ENCODE data around the gene TRAF5.

TRAF5 gene

DNA sequence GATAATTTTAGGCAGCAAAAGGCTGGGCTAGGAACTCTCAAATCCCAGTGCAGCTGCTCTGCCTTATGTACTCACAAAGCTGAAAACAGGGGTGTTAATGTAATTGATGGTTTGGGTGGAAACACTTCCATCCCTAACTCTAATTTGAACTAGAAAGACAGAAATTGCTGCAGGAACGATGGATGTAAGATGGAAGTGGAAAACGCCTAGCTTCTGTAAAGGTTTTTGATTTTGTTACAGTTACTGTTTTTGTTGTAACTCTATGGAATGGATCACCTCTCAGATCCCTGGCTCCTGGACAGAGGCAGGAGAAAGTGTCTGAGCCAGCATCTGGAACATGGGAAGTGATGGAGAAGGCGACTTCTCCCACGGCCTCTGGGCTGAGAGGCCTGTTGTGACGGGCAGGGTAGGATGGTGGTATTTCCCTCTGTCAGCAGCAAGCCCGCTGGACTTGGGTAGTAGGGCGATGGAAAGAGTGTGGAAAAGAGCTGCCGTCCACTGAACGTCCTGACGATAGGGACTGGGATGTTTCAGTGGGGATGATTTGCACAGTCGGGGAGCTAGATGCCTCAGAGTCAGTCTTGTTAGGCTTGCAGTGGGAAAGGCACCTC is 1.6 kb downstream of the TRAF5 start:
- no peak for DNase-seq (ENCODE audit: low read depth)

DNA sequence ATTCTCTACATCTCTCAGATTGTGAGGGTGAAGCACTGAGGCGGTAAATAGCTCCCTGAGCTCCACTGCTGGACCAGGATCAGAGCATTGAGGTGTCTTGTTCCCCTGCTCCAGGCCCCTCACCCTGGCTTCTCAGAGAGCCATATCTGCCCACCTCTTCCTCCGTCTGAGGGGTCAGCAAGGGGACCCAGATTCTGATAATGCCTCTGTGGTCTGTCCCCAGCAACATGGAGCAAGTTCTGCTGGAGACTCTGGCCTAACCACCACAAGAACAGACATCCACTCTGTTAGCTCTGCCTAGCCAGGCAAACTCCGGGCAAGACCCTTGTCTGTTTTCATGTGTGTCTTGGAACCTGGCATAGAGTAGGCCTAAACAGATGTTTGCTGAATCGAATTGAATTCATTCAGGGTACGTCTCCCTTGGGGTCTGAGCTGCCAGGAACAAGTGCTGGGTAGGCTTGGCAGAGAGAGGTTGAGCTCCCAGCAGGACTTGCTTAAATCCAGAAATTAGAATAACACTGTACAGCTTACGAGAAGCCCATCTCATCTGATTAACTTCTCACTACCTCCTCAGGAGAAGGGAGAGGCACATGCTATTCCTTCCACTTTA is 2.3 kb downstream of the TRAF5 start:
- DNase-seq (ENCODE audit: low read depth), result no peak

DNA sequence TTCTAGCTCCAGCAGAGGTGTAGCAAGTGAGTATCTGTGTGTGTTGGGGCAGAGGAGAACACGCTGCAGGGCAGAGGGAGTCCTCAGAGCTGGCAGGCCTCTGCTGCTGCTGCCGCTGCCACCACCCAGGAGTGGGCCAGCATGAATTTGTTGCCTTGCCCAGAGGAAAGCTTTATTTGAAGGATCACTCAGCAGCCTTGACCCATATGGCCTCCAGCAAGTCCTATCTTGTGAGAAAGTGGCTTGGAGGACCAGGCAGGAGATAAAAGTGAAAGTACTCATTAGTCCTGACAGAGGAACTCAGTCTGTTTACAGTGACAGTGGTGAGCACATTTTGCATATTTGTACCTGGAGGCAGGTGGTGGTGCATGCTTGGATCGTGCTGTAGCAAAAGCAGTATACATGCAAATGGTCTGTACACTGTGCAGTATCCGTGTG is 3.1 kb downstream of the TRAF5 start:
- no peak for DNase-seq (ENCODE audit: low read depth)

DNA sequence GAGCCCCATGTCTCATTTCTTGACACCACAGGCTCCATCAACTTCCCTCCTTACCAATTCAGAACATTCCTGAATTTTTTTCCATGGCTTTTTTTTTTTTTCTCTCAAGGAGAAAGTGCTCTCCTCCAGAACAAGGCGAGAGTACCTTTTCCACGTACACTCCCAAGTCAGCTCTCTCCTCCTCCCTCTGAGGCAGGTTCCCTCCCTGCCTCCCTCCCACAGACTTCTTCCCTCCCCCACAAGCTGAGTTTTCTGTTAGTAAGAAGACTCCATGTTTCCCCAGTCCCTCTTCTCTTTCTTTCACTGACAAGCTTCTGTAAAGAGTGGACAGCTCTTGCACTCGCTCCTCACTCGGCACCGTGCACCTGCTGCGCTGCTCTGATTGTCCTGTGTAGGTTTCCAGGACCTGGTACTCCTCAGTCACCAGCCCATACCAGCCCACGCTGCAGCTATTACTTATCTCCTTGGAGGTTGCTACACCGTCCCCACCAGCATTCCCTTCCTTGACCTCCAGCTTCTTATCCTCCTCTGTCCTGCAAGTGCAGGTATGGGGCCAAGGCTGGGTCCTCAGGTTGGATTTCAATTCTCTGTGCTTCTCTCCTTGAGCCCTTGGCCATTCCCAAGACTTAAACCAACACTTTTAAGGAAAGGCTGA is 3.8 kb downstream of the TRAF5 start:
- no peak for DNase-seq (ENCODE audit: low read depth)

DNA sequence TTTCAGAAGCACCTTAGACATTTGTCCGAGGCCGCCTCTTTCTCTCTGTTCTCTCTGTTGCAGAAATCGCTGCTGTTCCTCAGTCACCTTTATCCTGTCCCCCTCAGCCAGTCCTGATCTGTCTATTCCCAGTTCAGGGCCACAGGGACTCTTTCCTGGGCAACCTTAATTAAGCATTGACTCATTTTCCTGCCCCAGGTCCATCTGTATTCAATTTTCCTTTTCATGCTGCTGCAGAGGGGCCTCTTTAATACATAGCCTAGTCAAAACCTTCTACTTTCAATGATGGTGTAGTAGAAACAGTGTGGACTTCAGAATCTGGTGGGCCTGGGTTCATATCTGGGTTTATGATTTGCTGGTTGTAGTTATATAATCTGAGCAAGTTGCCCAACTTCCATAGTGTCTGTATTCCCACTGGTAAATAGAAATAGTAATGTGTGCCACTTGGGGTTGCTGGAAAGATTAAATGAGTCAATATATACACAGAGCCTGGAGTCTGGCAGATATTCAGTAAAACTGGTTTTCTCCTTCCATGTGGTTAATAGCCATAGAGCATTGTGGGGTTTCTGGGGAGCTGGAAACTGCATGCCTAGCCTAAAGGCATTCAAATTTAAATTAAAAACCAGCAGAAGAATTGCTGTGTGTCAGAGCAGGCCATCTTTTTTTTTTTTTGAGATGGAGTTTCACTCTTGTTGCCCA is 4.5 kb downstream of the TRAF5 start:
- DNase-seq (ENCODE audit: low read depth), result no peak

DNA sequence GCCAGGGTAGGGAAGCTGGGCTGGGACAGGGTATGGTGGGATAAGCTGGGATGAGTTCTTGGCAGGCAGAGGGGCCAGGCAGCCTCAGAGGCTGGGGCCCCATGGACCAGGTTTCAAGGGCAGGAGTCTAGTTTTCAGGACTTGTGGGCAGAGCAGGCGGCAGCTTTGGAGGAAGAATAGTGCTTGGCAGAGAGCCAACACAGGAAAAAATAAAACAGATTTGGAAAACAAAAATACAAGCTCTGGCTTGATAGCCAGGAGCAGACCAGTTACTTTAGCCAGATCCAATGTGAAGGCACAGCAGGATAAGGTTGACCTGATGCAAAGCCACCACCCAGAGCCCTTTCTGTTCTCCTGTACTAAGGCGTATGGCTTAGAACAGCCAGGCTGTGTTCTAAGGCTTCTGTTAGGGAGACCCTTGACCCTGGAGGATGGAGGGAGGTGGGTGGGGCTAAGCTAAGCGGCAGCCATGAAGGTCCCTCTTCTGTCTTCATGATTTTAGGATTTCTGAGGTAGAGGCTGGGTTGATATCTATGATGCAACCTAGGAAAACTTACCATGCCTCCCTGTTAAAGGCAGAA is 5.5 kb downstream of the TRAF5 start:
- DNase-seq (ENCODE audit: low read depth), result no peak

DNA sequence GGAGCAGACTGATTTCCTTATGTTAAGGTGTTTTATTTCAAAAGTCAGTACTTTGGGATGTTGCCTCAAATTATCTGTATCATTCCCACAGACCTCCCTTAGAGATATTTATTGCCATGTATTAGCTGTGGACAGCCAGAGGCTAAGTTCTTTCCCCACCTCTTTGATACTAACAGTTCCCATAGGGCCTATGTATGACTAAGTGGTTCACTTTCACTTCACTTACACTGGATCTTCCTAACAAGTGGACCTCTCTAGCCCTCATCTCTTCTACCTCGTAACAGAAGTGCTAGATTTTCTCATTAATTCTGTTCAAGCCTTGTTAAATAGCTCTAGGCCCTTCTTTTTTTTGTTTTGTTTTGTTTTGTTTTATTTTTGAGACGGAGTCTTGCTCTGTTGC is 6.2 kb downstream of the TRAF5 start:
- no peak for DNase-seq (ENCODE audit: low read depth)

DNA sequence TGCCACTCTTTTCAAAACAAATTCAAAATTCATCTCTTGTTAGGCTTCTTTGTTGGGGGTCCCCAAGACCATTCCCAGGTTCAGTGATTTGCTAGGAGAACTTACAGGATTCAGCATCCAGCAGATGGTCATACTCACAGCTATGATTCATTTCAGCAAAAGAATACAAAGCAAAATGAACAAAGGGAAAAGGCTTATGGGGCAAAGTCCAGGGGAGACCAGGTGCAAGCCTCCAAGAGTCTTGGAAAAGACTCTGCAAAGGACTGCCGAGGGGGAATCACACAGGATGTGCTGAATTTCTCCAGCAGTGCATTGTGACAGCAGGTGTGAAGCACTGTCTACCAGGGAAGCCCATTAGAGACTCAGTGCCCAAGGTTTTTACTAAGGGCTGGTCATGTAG is 7.3 kb downstream of the TRAF5 start:
- DNase-seq (ENCODE audit: low read depth), result no peak

DNA sequence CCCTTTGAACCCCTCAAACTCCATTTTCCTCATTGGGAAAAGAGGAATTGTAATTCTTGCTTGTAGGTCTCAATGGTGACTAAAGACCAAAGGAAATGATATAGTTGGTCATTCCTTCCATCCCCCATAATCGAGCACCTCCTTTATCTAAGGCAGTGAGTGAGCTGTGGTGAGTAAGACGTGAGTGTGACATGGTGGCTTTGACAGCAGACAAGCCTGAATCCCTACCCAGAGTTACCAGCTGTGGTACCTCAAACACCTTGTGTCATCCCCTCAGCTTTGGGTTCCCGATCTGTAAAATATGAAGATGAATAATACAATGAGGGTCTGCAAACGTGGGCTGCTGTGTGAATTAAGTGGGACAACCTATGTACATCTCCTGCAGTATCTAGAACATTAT is 8.4 kb downstream of the TRAF5 start:
- DNase-seq (ENCODE audit: low read depth), result no peak

DNA sequence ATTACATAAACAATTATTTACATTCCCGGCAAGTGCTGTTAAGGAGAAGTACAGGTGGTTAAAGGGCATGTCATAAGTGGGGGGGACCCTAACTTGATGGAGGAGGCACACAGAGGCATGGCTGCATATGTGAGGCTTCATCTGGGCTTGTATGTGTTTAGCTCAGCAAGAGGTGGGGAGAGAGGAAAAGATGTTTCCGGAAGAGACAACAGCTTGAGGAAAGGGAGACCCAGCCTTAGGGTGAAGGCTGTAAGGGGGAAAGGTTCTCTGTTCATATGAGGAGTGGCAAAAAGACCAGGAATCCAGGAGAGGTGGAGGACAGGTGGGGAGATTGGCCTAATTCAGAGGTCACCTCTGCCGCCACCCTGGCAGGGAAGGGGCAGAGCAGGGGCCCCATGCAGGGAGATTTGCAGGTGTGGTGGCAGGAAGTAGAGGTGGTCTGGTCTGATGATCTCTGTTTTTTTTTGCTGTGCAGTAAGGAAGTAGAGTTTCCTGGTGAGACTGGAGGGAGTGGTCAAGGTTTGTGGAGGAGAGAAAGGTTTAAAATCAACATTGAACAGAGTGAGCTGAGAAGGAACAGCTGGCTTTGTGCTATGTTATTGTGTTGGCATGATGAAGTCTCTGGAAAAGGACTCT is 9.0 kb downstream of the TRAF5 start:
- no peak for DNase-seq (ENCODE audit: low read depth)

DNA sequence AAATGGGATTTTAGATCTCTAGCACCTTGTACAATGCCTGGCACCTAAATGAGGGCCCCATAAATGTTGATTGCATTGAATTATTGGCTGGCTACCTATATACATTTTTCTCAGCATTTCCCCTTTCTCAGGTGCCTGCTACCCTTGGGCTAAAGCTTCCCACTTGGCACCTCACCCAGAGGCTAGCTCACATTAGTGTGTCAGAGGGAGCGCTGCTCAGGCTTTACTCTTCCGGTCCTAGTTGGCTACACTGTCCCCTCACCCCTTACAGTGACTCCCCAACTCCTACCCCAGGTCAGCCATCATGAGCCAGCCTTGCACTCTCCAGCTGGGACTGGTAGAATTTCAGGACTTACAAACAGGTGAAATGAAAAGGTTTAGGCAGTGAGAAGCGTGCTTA is 9.5 kb downstream of the TRAF5 start:
- no peak for DNase-seq (ENCODE audit: low read depth)

DNA sequence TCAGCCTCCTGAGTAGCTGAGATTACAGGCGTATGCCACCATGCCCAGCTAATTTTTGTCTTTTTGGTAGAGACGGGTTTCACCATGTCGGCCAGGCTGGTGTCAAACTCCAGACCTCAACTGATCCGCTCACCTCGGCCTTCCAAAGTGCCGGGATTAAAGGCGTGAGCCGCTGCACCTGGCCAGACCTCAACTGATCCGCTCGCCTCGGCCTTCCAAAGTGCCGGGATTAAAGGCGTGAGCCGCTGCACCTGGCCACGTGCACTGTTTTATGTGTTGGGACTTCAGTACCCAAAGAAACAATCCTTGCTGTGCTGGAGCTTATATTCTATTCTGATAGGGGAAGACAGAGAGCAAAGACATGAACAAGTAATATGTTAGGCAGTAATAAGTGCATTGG is 10.1 kb downstream of the TRAF5 start:
- DNase-seq (ENCODE audit: low read depth), result no peak

DNA sequence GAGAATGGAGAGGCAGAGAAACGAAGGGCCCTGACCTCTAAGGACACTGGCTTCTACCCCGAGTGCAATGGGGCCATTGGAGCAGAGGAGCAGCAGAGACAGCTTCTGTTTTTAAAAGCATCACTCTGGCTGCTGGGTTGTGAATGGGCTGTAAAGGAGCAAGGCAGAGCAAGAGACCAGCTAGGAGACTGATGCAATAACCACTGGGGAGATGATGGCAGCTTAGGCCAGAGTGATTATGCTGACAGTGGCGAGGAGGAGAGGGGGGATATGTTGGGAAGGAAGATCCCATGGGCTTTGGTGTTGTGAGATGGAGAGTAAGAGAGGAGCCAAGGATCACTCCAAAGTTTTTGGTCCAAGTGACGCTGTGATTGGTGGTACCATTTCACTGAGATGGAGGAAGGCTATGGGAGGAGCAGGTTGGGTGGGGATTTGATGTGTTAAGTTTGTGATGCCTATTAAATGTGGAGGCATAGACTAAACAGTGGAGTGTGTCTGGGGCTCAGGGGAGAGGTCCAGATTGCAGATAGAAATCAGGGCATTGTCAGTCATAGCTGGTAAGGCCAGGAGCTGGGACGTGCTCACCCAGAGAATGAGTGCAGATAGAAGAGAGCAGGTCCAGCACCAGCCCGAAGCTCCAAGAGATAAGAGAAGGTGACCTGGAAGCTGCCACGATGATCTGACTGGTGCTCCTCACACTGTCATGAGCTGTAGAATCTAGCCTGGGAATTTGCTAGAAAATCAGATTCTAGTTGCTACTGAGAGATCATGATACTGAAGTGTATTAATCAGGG is 11.0 kb downstream of the TRAF5 start:
- DNase-seq (ENCODE audit: low read depth), result no peak

DNA sequence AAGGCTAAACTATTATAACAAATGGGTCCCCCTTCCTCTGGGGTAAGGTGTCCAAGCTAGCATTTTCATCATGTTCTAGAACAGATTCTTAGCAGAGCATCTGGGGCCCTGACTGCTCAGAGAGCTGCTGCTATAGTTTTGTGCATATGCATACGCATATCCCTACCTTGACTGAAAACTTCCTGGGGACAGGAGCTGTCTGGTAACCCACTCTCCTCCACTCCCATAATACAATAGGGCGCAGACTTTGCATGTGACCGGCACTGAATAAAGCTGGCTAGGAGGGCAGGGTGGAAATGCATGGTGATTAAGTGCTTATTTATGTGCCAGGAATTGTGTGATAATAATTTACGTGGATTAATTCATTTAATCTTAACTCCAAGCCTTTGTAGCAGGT is 11.6 kb downstream of the TRAF5 start:
- no peak for DNase-seq (ENCODE audit: low read depth)

DNA sequence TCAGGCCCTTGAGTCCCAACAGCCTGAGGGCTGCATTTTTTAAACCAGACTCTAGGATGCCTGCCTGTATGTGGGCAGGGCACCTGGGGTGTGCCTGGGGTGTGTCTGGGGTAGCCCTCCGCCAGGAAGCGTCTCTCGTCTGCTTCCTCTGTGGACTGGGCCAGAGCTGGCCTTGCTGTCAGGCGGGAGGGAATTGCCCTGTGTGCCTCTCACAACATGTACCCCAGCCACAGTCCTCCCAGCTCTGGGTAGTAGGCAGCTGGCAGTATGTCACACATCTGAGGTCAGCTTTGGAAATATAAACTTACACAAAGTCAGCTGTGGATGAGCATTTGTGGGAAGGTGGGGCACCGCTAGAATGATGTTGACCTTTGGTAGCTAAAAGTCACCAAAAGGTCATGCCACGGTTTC is 13.0 kb downstream of the TRAF5 start:
- no peak for DNase-seq (ENCODE audit: low read depth)

DNA sequence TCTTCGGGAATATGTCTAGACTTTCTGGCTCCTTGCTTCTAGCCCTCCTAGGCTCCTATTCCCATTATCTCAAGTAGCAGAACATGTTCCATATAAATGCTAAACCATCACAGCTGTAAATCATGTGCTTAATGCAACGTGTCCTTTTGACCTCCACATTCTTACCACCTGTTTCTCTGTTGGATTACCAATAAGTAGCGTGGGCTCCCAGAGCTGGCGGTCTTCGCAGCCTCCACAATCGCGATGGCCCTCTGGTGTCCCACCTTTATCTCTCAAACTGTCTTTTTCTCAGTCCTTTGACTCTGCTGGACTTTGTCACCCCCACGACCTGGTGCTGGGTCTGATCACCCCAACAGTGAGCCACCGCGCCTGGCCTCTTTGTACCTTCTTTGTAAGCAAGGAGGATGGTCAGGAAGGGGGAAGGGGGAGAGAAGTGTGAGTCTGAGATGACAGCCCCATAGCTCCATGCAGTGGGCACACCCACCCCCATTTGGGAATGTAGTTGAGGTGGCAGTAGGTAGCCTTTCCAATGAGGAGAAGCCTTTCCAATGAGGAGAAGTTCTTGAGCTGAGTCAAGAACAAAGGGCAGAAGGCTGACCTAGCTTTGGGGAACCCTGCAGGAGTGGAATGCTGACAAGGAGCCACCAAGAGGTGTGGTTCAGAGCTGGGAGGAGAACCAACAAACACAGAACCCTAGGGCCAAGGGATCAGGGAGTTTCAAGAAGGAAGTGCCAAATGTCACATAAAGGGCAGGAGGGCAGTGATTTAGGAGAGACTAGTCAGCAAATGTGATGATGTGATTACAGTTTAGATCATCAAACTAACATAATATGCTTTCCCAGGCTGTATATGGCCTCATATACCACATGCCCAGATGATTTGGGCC is 14.2 kb downstream of the TRAF5 start:
- DNase-seq (ENCODE audit: low read depth), result no peak

DNA sequence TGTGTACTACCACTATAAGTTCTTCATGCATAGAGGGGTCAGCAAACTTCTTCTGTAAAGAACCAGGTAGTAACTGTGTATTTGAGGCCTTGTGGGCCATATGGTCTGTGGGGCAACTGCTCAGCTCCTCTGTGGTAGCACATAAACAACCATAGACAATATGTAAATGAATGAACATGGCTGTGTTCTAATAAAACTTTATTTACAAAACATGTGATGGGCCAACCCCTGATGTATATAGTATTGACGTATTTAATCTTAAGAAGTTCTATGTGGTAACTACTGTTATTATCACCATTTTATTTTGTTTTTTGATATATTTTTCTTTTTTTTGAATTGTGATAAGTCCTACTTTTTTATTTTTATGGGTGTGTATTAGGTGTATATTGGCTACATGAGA is 15.4 kb downstream of the TRAF5 start:
- no peak for DNase-seq (ENCODE audit: low read depth)

DNA sequence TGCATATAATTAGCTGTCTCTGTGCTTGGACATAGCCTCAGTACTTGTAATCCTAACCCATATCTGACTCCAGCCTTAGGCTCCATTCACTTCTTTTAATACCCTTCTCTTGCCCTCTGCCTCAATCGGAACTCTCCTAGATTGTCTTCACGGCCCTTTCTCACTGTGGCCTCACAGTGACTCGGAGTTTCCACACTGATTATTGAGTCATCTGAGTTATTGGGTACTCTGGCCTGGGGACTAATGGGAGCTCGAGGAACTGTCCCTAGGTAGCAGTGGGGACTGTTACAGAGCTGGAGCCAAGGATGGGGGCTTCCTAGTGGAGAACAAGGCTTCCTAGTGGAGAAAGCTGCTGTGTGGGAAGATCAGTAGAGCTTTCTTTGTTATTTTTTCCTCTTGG is 17.0 kb downstream of the TRAF5 start:
- no peak for DNase-seq (ENCODE audit: low read depth)

DNA sequence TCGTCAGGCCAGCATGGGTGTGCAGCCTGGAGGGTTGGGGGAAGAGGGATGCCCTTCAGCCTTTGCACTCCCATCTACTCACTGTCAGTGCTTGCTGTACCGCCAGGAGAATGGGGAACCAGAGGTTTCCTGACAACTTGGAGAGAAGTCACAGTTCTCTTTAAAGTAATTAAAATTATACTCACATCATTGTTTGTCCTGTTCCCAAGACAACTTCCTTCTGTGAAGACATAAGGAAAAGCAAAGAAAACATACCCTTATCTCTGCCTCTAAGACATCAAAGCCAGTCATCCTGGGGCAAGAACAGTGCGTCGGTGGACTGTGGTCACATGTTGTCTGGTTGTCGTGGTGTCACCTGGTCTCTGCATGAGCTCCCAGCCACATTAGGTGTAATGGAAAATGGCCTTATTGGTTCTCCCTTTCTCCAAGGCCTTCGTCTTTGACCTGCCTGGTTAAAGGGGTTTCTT is 17.6 kb downstream of the TRAF5 start:
- no peak for DNase-seq (ENCODE audit: low read depth)

DNA sequence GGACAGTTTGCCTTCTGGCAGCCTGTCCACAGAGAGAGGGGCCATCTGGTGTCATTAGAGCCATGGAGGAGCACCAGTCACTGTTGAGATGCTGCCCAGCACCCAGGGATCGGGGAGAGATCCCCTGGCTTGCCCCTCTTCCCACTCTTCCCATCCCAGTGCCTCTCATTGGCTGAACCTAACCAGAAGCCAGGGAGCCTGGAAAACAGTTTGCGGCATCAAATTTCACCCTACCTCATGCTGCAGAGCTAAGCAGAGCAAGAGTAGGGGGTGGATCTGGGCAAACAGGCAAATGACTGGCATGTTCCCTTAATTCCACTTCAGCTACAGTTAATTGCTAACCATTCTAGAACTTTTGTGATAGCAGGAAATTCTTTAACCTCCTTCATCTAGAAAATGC is 19.1 kb downstream of the TRAF5 start:
- DNase-seq (ENCODE audit: low read depth), result no peak
